Astrocyte of the cerebellum (primary cell): ENCODE data around the gene CTRB1.

Source experiments
- DNase-seq: peaks from one replicate; pipeline ENCODE4 v3.0.0-alpha.2; 2011; ENCODE audit warnings: low read depth
- H3K4me3 ChIP-seq: 2 replicates; pipeline ENCODE4 v1.5.1; 2011; ENCODE audit warnings: mild to moderate bottlenecking, low read depth, low read length, moderate library complexity
- CTCF ChIP-seq: IDR thresholded peaks from 2 replicates; pipeline ENCODE4 v1.5.1; 2012; ENCODE audit warnings: low read length, low read depth, moderate library complexity, mild to moderate bottlenecking; ENCODE audit errors: missing control alignments
- in situ Hi-C: cut with HindIII; loops from 2 replicates; pipeline ENCODE4 v1.10.0; 2017; ENCODE audit warnings: low sequenced_read_pairs

CTRB1 gene

GRCh38 chr16:75244844-75245758, 26.3 kb downstream of the CTRB1 start:
- TF ChIP-seq CTCF = no peak
- H3K4me3 ChIP-seq = no peak overlapping the region
- in situ Hi-C loops = loop anchor here (25.0 kb wide), 1 partner anchor 142 kb away; no protein-coding TSS in a partner anchor
- DNase-seq = peak; percentile 93

GRCh38 chr16:75246504-75247205, 27.9 kb downstream of the CTRB1 start:
- DNase-seq = no peak
- TF ChIP-seq CTCF = no peak
- no peak overlapping the region for H3K4me3 ChIP-seq
- in situ Hi-C loops = loop anchor here (25.0 kb wide), 1 partner anchor 141 kb away; no protein-coding TSS in a partner anchor

GRCh38 chr16:75247249-75247648, 28.5 kb downstream of the CTRB1 start:
- in situ Hi-C loops = loop anchor here (25.0 kb wide), 1 partner anchor 140 kb away; no protein-coding TSS in a partner anchor
- DNase-seq = no peak
- no peak overlapping the region for H3K4me3 ChIP-seq
- no peak for TF ChIP-seq CTCF

- in situ Hi-C loops = loop anchor here (25.0 kb wide), 1 partner anchor 139 kb away; no protein-coding TSS in a partner anchor
- no peak for TF ChIP-seq CTCF
- no peak for DNase-seq
- H3K4me3 ChIP-seq = no peak overlapping the region
Measured at GRCh38 chr16:75248142-75248535, 29.4 kb downstream of the CTRB1 start.

- no peak for TF ChIP-seq CTCF
- no peak overlapping the region for H3K4me3 ChIP-seq
- in situ Hi-C loops = loop anchor here (25.0 kb wide), 1 partner anchor 139 kb away; no protein-coding TSS in a partner anchor
- DNase-seq = no peak
Measured at GRCh38 chr16:75248536-75249380, 30.0 kb downstream of the CTRB1 start.

GRCh38 chr16:75249441-75249840, 30.7 kb downstream of the CTRB1 start:
- TF ChIP-seq CTCF = no peak
- in situ Hi-C loops = loop anchor here (25.0 kb wide), 1 partner anchor 138 kb away; no protein-coding TSS in a partner anchor
- no peak for DNase-seq
- peak overlapping the region; percentile 70 for H3K4me3 ChIP-seq
